GM12891 (cell line): ENCODE measurements around the gene CADM2.

Experiments
- PAX5 ChIP-seq: IDR thresholded peaks from 2 replicates; pipeline ENCODE4 v1.6.1; 2011; ENCODE audit warnings: low read length, moderate library complexity, mild to moderate bottlenecking; ENCODE audit not compliant: insufficient read depth, severe bottlenecking
- POLR2A ChIP-seq: IDR thresholded peaks from 2 replicates; pipeline ENCODE4 v1.6.1; 2011; ENCODE audit warnings: low read depth, low read length, control low read depth
- POLR2AphosphoS5 ChIP-seq: IDR thresholded peaks from 2 replicates; pipeline ENCODE4 v1.6.1; 2011; ENCODE audit warnings: low read depth, low read length, control low read depth
- SPI1 ChIP-seq: IDR thresholded peaks from 2 replicates; pipeline ENCODE4 v1.6.1; 2011; ENCODE audit warnings: low read depth, low read length, control low read depth
- TAF1 ChIP-seq: IDR thresholded peaks from 2 replicates; pipeline ENCODE4 v1.6.1; 2011; ENCODE audit warnings: low read depth, low read length, control low read depth

DNA sequence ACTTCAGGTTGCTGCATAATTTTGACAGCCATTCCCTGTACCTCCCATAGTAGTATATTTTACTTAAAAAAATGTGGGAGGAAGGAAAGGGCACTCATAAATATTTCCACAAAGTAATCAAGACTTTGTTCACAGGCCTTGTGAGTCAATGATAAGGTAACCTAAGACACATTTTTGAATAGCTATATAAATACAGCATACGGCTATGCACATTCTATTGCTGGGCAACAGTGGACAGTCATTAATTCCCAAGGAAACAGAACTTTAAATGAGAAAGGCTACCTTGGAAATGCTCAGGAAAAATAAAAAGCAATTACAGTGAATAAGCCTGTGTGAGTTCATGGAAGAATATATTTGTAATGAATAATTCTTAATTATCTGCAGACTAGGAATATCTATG, 144.0 kb downstream of the CADM2 start:
- TF ChIP-seq POLR2AphosphoS5 (no peak), POLR2A (no peak), SPI1 (no peak), TAF1 (no peak), PAX5 (no peak)
